NCI-H128 (cell line): Measurements from ENCODE around the gene C16orf95.
"Not testable (repeated sequence)": the region's sequence is repeated elsewhere in the genome, so short reads cannot be mapped to it uniquely, and the experiment has no call there.

Source experiments
- DNase-seq: peaks from one replicate; lab custom pipeline; 2025; ENCODE audit not compliant: unreplicated experiment; lab: John Stamatoyannopoulos, UW

C16orf95 gene

GRCh38 chr16:87293990-87294389 is 23.2 kb downstream of the C16orf95 start:
- DNase-seq, result no peak

DNA sequence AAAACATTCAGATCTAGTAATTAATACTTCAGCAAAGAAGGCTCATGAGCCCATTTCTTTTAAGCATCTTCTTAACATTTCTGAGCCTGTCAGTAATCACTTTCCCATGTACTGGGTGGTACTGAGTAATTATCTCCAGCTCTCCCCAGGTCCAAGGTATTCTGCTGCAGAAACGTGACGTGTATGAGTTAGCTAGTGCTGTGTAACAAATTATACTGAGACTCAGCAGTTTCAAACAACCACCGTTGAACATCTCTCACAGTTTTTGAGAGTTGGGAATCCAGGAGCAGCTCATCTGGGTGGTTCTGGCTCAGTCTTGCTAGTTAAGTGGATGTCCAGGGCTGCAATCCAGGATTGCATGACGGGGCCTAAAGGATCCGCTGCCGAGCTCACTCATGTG is 25.2 kb downstream of the C16orf95 start:
- DNase-seq, result no peak

DNA sequence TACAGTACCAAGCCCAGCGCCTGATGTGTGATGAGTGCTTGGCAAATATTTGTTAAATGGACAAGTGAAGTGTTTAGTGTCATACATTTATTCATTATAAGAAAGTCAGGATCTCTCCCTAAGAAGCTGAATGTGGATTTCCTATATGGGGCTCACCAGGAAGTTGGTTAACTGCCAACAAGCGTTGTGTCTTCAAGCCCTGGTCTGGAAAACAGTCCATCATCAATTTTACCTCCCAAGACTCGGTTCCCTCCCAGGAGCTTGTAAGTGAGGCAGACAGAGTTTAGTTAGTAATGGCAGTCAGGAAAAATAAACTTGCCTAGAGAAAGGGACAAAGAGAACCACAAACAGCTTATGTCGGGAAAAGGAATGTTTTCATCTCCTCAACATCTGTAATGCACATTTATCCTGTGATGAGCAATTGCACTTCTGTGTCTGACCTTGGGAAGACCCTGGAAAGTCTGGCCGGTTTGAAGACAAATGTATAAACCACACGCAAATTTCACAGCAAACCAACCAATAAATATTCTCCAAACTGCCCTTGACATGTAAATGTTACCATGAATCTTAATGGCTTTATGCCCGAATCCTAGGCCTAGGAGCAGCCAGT is 28.3 kb downstream of the C16orf95 start:
- DNase-seq, result no peak

- no peak for DNase-seq
These were observed 30.2 kb downstream of the C16orf95 start for GRCh38 chr16:87286839-87287626.

GRCh38 chr16:87284183-87284582 is 33.0 kb downstream of the C16orf95 start:
- no peak for DNase-seq

DNA sequence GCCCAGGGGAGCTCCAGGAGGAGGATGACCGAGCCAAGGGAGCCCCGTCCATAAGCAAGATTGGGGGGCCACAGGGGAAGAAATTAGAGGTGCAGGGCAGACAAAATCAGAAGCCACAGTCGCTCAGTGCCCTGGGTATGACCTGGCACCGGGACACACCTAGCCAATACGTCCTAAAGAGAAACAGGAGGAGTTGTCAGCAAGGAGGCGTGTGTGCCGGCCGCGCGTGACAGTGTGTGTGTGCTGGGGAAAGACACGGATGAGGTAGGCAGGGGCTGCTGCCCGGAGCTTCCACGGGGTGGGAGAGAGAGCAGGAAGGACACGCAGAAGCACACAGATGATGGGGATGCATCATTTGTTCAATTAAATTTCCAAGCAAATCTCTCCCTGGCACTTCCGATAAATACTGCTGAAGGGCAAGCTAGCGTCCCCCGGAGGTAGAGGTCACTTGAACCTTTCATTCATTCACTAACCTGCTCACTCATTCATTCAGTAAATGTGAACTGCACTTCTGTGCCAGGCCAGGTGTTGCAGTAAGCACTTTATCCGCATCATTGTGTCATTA is 38.0 kb downstream of the C16orf95 start:
- no peak for DNase-seq

GRCh38 chr16:87278191-87279093 is 38.8 kb downstream of the C16orf95 start:
- no peak for DNase-seq

DNA sequence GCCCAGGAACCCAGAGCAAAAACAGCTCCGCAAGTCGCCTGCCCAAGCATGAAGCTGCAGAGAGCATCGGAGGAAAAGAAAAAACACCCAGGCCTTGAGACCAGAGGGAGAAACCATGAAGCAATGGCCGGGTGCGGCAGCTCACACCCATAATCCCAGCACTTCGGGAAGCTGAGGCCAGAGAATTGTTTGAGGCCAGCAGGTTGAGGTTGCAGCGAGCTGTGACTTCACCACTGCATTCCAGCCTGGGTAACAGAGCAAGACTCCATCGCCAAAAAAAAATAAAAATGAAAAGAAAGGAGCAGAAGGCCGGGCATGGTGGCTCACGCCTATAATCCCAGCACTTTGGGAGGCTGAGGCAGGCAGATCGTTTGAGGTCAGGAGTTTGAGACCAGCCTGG is 40.3 kb downstream of the C16orf95 start:
- no peak for DNase-seq

- DNase-seq, result no peak
These were observed 41.0 kb downstream of the C16orf95 start for GRCh38 chr16:87276091-87276701.

GRCh38 chr16:87274794-87275193 is 42.4 kb downstream of the C16orf95 start:
- DNase-seq, result no peak

GRCh38 chr16:87273471-87274030 is 43.6 kb downstream of the C16orf95 start:
- no peak for DNase-seq

GRCh38 chr16:87271256-87271655 is 45.9 kb downstream of the C16orf95 start:
- DNase-seq, result no peak

DNA sequence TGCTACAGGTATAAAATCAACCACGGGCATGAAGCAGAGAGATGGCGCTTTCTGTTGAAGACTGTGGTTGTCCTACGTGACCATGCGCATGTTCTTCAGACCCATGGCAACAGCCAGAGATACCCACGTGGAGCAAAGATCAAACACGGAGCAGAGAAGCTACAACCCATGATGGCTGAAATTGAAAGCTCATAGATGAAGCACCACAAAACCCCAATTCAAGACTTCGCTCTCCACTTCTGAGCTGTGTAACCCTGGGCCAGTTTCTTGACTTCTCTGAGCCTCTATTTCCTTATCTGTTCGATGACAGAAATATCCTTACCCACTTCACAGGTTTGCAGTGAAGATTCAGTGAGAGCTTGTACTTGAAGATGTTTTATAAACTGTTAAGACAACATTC is 49.6 kb downstream of the C16orf95 start:
- DNase-seq, result no peak

- DNase-seq, result no peak
These were observed 50.3 kb downstream of the C16orf95 start for GRCh38 chr16:87266846-87267245.

DNA sequence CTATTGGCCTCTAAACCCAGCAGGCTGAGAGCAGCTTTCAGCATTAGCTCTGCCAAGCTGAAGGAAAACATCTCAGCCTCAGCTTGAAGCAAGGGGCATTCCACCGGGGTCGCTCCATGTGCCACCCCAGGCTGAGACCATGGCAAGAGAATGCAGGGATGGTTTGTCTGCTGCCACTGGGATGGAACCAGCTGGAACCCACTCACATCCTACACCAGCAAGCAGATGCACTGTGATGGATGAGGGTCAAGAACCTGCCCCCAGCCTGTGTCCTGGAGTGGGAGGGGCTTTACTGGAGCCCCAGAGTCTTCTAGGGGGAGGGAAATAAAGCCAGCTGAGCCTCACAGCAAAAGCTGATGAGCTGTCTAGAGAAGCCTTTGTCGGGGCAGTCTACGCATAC is 51.9 kb downstream of the C16orf95 start:
- DNase-seq, result no peak

DNA sequence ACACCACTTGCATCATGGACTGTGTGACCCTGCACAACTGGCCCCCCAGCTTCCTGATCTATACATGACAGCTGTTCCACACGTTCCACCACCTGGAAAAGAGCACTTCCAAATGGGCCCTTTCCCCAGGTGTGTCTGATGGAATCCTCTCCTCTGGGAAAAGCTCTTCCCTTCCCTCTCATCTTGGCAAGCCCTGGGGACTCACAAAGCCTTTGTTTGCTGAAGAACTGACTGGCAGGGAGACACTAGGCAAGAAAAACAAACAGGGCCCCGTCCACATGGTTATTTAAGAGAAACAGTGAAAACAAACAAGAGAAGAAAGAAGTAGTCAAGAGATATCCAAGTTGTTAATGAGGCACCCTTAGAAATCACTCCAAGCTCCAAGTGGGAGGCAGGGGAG is 52.6 kb downstream of the C16orf95 start:
- DNase-seq, result no peak

DNA sequence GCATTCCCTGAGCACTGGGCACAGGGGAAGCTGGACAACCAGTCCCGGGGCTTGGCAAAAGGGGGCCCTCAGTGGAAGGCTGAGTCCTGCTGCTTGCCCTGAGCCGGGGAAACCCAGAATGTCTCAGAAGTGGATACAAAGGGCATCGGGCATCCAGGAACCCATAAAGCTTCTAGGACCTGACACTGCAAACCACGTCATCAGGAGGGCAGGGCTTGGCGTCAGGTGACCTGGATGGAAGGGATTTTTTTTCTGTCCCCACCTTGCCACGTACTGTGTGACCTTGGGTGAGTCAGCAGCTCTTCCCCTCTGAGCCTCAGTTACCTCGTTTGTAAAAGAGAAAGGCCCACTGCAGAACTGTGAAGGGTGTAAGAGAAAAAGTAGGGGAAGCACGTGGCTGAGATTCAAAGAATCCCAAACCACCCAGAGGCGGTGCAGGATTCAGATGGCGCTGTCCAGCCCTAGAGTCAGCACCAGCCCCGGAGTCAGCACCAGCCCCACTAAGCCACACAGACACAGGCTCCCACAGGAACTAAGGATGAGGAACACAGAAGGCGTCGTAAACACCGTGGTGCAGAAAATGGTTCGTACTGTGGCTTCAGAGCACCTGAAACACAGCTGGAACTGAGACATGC is 53.7 kb downstream of the C16orf95 start:
- no peak for DNase-seq

GRCh38 chr16:87259431-87259830 is 57.8 kb downstream of the C16orf95 start:
- no peak for DNase-seq

DNA sequence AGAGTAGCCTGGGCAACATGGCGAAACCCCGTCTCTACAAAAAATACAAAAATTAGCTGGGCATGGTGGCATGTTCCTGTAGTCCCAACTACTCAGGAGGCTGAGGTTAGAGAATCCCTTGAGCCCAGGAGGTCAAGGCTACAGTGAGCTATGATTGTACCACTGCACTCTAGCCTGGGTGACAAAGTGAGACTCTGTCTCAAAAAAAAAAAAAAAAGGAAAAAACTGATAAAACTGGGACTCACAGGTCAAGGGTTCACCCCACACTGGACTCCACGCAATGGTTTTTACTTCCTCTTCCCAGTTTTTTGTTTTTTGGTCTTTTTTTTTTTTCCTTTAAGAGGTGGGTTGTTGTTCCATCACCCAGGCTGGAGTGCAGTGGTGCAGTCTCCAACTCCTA is 58.5 kb downstream of the C16orf95 start:
- not testable (repeated sequence) for DNase-seq

- DNase-seq, result no peak
These were observed 61.3 kb downstream of the C16orf95 start for GRCh38 chr16:87255866-87256265.
